AG09319 (cell line): ENCODE data around the gene EXOC3L4.

Source experiments
- DNase-seq: peaks from one replicate; pipeline ENCODE4 v3.0.0-alpha.2; 2010; ENCODE audit warnings: low read depth; ENCODE audit errors: extremely low read depth
- CTCF ChIP-seq: IDR thresholded peaks from 2 replicates; pipeline ENCODE4 v1.5.1; 2011; ENCODE audit warnings: low read depth, mild to moderate bottlenecking, inconsistent platforms, low read length, moderate library complexity

Gene EXOC3L4

DNA sequence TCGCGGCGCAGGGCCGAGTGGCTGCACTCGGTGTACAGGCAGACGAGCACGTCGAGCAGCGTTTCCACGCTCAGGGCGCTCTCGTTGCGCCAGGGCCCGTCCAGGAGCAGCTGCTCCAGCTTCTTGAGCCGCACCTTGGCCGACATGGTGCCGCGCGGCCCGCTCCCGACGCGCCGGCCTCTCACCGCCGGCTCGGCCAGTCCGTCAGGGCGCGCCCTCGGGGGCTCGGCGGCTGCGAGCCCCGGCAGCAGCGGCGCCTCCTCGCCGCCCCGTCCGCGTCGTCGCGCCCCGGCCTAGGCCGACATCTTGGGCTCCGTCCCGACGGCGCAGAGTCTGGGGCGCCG lies 37.5 kb upstream of the EXOC3L4 start:
- no peak for TF ChIP-seq CTCF
- no peak for DNase-seq

- TF ChIP-seq CTCF, result no peak
- DNase-seq, result peak; percentile 81
Measured at GRCh38 chr14:103057372-103058163, 37.0 kb upstream of the EXOC3L4 start, which contains the start of gene CDC42BPB. TSS of gene CDC42BPB (minus strand) at chr14:103057549. CDS start at chr14:103057173, 376 bp downstream.

- DNase-seq, result no peak
- no peak for TF ChIP-seq CTCF
Measured at GRCh38 chr14:103058164-103059055, 36.1 kb upstream of the EXOC3L4 start.

DNA sequence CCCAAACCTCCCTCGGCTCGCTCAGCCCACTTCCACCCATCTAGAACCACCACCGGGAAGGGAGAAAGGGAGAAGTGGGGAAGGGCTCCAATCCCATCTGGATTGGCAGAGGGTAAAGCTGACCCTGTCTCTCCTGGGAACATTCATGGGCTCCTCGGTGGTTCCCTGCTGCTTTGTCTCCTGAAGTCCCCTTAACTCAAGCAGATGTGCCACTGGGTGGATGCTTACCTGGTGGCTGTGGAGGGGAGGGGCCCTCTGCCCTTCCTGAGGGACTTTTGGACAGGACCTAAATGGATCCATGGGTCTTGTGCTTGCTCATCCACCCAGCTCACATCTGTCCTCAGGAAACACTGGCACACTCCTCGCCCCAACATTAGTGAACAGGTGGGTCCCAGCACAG lies 35.0 kb upstream of the EXOC3L4 start:
- TF ChIP-seq CTCF, result no peak
- DNase-seq, result no peak

DNA sequence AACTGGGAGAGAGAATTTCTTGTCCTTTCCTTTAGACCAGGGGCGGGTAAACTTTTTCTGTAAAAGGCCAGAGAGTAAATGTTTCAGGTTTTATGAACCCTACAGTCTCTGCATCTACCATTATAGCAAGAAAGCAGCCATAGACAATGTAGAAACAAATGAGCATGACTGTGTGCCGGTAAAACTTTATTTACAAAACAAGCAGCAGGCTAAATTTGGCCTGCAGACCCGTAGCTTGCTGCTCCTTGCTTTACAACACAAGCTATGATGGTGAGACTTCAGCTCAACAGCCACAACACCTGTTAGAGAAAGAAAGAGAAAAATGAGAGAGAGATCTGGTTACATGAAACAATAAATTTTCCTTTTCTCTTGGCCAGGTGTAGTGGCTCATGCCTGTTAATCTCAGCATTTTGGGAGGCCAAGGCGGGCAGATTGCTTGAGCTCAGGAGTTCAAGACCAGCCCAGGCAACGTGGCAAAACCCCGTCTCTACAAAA lies 33.0 kb upstream of the EXOC3L4 start:
- TF ChIP-seq CTCF, result no peak
- DNase-seq, result no peak

DNA sequence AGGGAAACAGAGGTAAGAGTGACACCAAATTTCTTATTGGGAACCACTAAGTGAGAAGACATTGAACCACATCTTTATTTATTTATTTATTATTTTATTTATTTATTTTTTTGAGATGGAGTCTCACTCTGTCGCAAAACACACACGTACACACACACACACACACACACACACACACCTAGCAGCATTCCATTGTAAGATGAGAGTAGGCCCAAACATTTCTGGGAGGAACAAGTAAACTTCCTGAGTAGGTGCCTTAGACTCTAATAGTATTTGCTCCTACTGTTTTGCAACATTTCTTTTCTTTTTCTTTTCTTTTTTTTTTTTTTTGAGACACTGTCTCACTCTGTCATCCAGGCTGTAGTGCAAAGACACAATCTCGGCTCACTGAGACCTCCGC lies 30.1 kb upstream of the EXOC3L4 start:
- TF ChIP-seq CTCF, result no peak
- DNase-seq, result no peak

- DNase-seq, result no peak
- no peak for TF ChIP-seq CTCF
Measured at GRCh38 chr14:103064978-103065377, 29.5 kb upstream of the EXOC3L4 start.
